ENCODE results near the gene IGSF5. TPM values are rescaled to one million over a fixed set of nuclear protein-coding genes. Genes with fewer than 3 reads are reported as not detected.

Gene IGSF5
- total and polyA plus RNA-seq, 2 of the 4 experiments (the other 2 are of a cell fraction): not detected

- H3K36me3 ChIP-seq (ENCODE audit: control insufficient read depth, insufficient read depth, low read length): no peaks in the 10 kb centered on the region
- no peaks in the 10 kb centered on the region for H3K79me1 ChIP-seq (ENCODE audit: low read depth in 1 of 2, low read length in 2 of 2)
- ChIA-PET POLR2A (ENCODE audit: unreplicated experiment) (no interaction called here), CTCF (interaction anchor here (0.6 to 1.7 kb wide), 2 partner anchors 188 to 468 kb away, joined by 4 to 8 read pairs; no protein-coding TSS in a partner anchor)
- H2BK15ac ChIP-seq (ENCODE audit: low read depth, low read length): no peak overlapping the region
- no peak overlapping the region for H4K5ac ChIP-seq (ENCODE audit: low read depth, low read length)
- no TSS peak for BruUV-seq (replicated peaks)
- DNase-seq (peak; percentile 12), ATAC-seq (ENCODE audit: low read depth) (no peak)
- intact Hi-C loops (cut with micrococcal nuclease): no loop called here
- H2AK9ac ChIP-seq (replicated peaks; ENCODE audit: low read depth, low read length, poor library complexity): no peak overlapping the region
- H2AFZ ChIP-seq (replicated peaks; ENCODE audit: low read length, poor library complexity): no peak overlapping the region
- no peak for TF ChIP-seq CEBPB (IDR thresholded peaks at IDR 0.05; ENCODE audit: low read depth, low read length)
- no peak for TF ChIP-seq FOS (IDR thresholded peaks at IDR 0.05; ENCODE audit: low read depth, low read length)
- TF ChIP-seq MAFK (IDR thresholded peaks at IDR 0.05; ENCODE audit: low read depth, low read length): no peak
- peak; percentile 41 for TF ChIP-seq RAD21 (IDR thresholded peaks at IDR 0.05; ENCODE audit: low read length)
- TF ChIP-seq USF2 (IDR thresholded peaks at IDR 0.05; ENCODE audit: low read depth, low read length): no peak
- no peak for TF ChIP-seq BHLHE40 (IDR thresholded peaks at IDR 0.05; ENCODE audit: low read depth, low read length)
- TF ChIP-seq NFE2L2 (IDR thresholded peaks at IDR 0.05; ENCODE audit: low read depth, low read length): no peak
- peak; percentile 52; the same call in 1 of the 2 replicates for TF ChIP-seq SMC3 (IDR thresholded peaks at IDR 0.05; ENCODE audit: low read depth, low read length)
- peak; percentile 40 for TF ChIP-seq CTCF (conservative IDR thresholded peaks at IDR 0.05; ENCODE audit: low read depth, low read length)
- no peak for TF ChIP-seq MAZ (IDR thresholded peaks at IDR 0.05; ENCODE audit: borderline replicate concordance, low read depth, low read length)
- in situ Hi-C loops (cut with MboI; ENCODE audit: low sequenced_read_pairs): no loop called here
- H3K4me1 ChIP-seq (ENCODE audit: control insufficient read depth, insufficient read depth, low read length): no peaks in the 10 kb centered on the region
- no peak overlapping the region for H2BK5ac ChIP-seq (ENCODE audit: low read depth, low read length, poor library complexity, severe bottlenecking)
- H3K4me2 ChIP-seq (ENCODE audit: low read depth, low read length): no peak overlapping the region
- H3K9me3 ChIP-seq (ENCODE audit: control insufficient read depth, insufficient read depth, low read length): no peaks in the 10 kb centered on the region; the same call in 1 of the 2 replicates
- no peak overlapping the region for H2AK5ac ChIP-seq (ENCODE audit: low read depth, low read length)
- H3K4me3 ChIP-seq (ENCODE audit: insufficient read depth, low read depth, low read length): no peak overlapping the region
- dilution Hi-C loops (cut with HindIII; ENCODE audit: low sequenced_read_pairs, unreplicated experiment): loop anchor here (25.0 kb wide), 1 partner anchor 194 kb away; no protein-coding TSS in a partner anchor
- no peak overlapping the region for H3K23ac ChIP-seq (ENCODE audit: low read depth, low read length)
- no peaks in the 10 kb centered on the region for H3K9me1 ChIP-seq (ENCODE audit: insufficient read depth, low read length)
- WGBS, 2 experiments (ENCODE audit: extremely low coverage in 2 of 2, insufficient read length in 1 of 2): 20% methylated on average over 1 of the region's 2 CpGs; no CpG with 5 or more reads in 1 of the 2 experiments
- no peaks in the 10 kb centered on the region for H3K27me3 ChIP-seq (ENCODE audit: control insufficient read depth, insufficient read depth, low read length)
- H4K20me1 ChIP-seq (ENCODE audit: insufficient read depth, low read length): no peaks in the 10 kb centered on the region
- no peak overlapping the region for H3K14ac ChIP-seq (replicated peaks; ENCODE audit: low read depth, low read length)
- H3K9ac ChIP-seq (ENCODE audit: low read depth, low read length): no peak overlapping the region
- H3K56ac ChIP-seq (ENCODE audit: extremely low read depth, insufficient read depth, low read length): no peak overlapping the region
- H2BK20ac ChIP-seq (ENCODE audit: low read depth, low read length): no peak overlapping the region
- no peak overlapping the region for H3K18ac ChIP-seq (ENCODE audit: low read depth, low read length)
- H3K27ac ChIP-seq (ENCODE audit: insufficient read depth, low read length): no peak overlapping the region
- H2BK120ac ChIP-seq (ENCODE audit: low read depth, low read length): no peak overlapping the region
- no peak overlapping the region for H4K91ac ChIP-seq (ENCODE audit: insufficient read depth, low read depth, low read length)
- H3K4ac ChIP-seq (ENCODE audit: low read depth, low read length): no peak overlapping the region
- H4K8ac ChIP-seq (ENCODE audit: low read depth in 2 of 2, low read length in 2 of 2): no peak overlapping the region
These were observed 39.1 kb upstream of the IGSF5 start for GRCh38 chr21:39705849-39706248.

All from IMR-90 (cell line).